ENCODE data around the gene ZNF10.

ZNF10 gene

DNA sequence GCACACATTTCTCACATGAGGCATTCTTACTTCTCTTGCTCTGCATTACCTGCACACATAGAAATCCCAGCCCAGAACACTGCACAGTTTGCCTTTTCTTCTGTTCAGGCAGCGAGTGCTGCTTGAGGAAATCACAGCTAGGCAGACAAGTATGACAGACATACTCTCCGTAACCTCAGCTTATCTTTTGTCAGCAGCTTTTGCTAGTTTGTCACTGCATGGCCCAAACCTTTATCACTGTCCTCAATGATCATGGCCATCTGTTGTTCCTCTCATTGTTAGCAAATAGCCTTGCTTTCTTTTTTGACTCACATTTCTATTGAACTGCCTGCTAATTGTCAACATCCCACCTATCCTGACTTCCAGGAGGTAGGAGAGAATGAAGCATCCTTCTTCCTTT, 5.3 kb downstream of the ZNF10 start:
- Histone ChIP-seq H3K9ac (ENCODE audit: low read length) (no peak overlapping the region), H3K27me3 (ENCODE audit: control insufficient read depth, insufficient read depth, low read length) (no peaks in the 10 kb centered on the region), H3K4me1 (ENCODE audit: control insufficient read depth, low read depth, low read length) (no peaks in the 10 kb centered on the region), H3K27ac (ENCODE audit: low read length) (no peak overlapping the region), H3K4me3 (ENCODE audit: low read length) (no peak overlapping the region), H3K9me3 (ENCODE audit: control insufficient read depth, low read depth, low read length) (peaks cover 58% of the 10 kb centered on the region), H3K36me3 (ENCODE audit: control insufficient read depth, low read depth, low read length) (peaks cover 33% of the 10 kb centered on the region)

DNA sequence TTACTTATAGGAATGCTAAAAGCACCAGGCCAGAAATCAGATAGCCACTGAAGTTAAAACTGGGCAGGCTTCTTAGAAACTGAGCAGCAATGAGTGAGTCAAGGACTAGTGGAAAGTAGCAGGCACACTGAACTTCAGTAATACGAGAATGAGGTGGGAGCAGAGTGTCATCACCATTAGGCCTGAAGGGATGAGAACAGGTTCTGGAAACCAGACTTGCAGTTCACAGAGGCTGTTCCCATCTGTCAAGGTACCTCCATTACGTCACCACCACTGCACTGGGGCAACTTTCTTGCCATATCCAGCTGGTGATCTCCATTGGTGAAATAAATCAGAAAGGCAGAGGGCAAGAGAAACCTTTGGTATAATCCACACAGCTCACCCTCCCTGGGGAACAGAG, 15.6 kb downstream of the ZNF10 start:
- H3K36me3 ChIP-seq (ENCODE audit: control insufficient read depth, low read depth, low read length) = peaks cover 22% of the 10 kb centered on the region

DNA sequence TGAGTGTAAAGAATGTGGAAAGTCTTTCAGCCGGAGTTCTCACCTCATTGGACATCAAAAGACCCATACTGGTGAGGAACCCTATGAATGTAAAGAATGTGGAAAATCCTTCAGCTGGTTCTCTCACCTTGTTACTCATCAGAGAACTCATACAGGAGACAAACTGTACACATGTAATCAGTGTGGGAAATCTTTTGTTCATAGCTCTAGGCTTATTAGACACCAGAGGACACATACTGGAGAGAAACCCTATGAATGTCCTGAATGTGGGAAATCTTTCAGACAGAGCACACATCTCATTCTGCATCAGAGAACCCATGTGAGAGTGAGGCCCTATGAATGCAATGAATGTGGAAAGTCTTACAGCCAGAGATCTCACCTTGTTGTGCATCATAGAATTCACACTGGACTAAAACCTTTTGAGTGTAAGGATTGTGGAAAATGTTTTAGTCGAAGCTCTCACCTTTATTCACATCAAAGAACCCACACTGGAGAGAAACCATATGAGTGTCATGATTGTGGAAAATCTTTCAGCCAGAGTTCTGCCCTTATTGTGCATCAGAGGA, 25.8 kb downstream of the ZNF10 start:
- no peaks in the 10 kb centered on the region for H3K27me3 ChIP-seq (ENCODE audit: control insufficient read depth, insufficient read depth, low read length)
- peaks cover 45% of the 10 kb centered on the region for H3K36me3 ChIP-seq (ENCODE audit: control insufficient read depth, low read depth, low read length)
- no peak overlapping the region for H3K4me3 ChIP-seq (ENCODE audit: low read length)
- H3K4me1 ChIP-seq (ENCODE audit: control insufficient read depth, low read depth, low read length) = no peaks in the 10 kb centered on the region
- H3K9ac ChIP-seq (ENCODE audit: low read length) = no peak overlapping the region
- H3K9me3 ChIP-seq (ENCODE audit: control insufficient read depth, low read depth, low read length) = peaks cover 81% of the 10 kb centered on the region
- H3K27ac ChIP-seq (ENCODE audit: low read length) = no peak overlapping the region

More for the DNA sequence above, 15.6 kb downstream of the ZNF10 start:
- no peak overlapping the region for H3K4me3 ChIP-seq (ENCODE audit: low read length)
- H3K9me3 ChIP-seq (ENCODE audit: control insufficient read depth, low read depth, low read length) = peaks cover 67% of the 10 kb centered on the region
- no peak overlapping the region for H3K9ac ChIP-seq (ENCODE audit: low read length)
- H3K27me3 ChIP-seq (ENCODE audit: control insufficient read depth, insufficient read depth, low read length) = no peaks in the 10 kb centered on the region
- no peak overlapping the region for H3K27ac ChIP-seq (ENCODE audit: low read length)
- no peaks in the 10 kb centered on the region for H3K4me1 ChIP-seq (ENCODE audit: control insufficient read depth, low read depth, low read length)

DNA sequence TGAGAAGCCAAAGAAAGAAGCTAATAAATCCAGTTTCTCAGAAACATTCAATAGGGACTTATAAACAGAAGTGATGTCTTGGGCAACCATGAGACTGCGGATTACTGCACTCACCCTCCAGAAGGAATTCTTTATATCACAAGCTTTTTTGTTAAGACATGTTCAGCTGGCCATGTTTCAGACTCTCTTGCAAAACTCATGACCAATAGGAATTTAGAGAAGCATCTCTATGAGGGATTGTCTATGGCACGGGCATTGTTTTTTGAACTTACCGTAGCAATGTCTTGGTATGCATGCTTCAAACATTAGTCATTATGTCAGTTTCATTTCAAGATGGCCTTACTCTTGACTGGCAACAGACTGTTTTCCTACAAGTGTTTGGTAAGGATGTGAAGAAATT, 35.3 kb downstream of the ZNF10 start:
- H3K36me3 ChIP-seq (ENCODE audit: control insufficient read depth, low read depth, low read length) = no peaks in the 10 kb centered on the region
- H3K9me3 ChIP-seq (ENCODE audit: control insufficient read depth, low read depth, low read length) = peaks cover 66% of the 10 kb centered on the region
- H3K4me1 ChIP-seq (ENCODE audit: control insufficient read depth, low read depth, low read length) = no peaks in the 10 kb centered on the region
- H3K9ac ChIP-seq (ENCODE audit: low read length) = no peak overlapping the region
- H3K27ac ChIP-seq (ENCODE audit: low read length) = no peak overlapping the region
- H3K27me3 ChIP-seq (ENCODE audit: control insufficient read depth, insufficient read depth, low read length) = no peaks in the 10 kb centered on the region
- no peak overlapping the region for H3K4me3 ChIP-seq (ENCODE audit: low read length)

DNA sequence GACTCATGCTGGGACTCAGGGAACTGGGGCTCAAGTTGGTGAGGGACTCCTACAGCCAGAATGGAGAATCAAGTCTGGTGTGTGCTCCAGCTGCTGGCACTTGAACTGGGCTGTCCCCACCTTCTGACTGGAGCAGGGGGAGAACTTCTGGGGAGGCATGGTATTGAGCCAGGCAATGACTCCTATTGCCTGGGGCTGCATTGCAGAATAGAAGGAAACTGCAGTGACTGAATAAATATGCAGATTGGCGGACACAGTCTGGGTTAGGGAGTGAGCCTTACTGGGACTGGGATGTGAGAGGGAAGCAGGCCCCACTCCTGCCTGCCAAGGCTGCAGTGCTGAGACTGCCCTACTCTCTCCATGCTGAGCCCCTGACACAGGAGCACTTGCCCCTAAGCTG, 42.1 kb downstream of the ZNF10 start:
- no peaks in the 10 kb centered on the region for H3K4me1 ChIP-seq (ENCODE audit: control insufficient read depth, low read depth, low read length)
- no peaks in the 10 kb centered on the region for H3K36me3 ChIP-seq (ENCODE audit: control insufficient read depth, low read depth, low read length)
- peaks cover 70% of the 10 kb centered on the region for H3K9me3 ChIP-seq (ENCODE audit: control insufficient read depth, low read depth, low read length)
- H3K9ac ChIP-seq (ENCODE audit: low read length) = no peak overlapping the region
- H3K27me3 ChIP-seq (ENCODE audit: control insufficient read depth, insufficient read depth, low read length) = no peaks in the 10 kb centered on the region
- H3K27ac ChIP-seq (ENCODE audit: low read length) = no peak overlapping the region
- H3K4me3 ChIP-seq (ENCODE audit: low read length) = no peak overlapping the region

DNA sequence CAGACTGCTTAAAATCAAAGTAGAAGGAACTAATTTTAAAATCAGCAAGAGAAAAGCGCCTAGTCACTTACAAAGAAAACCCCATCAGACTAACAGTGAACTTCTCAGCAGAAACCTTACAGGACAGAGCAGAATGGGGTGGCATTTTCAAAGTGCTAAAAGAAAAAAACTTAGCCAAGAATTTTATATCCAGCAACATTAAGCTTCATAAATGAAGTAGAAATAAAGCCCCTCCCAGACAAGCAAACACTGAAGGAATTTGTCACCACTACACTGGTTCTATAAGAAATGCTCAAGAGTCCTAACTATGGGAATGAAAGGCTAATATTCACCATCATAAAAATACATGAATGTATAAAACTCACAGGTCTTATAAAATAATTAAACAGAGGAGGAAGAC, 44.5 kb downstream of the ZNF10 start:
- H3K4me3 ChIP-seq (ENCODE audit: low read length) = no peak overlapping the region
- no peak overlapping the region for H3K9ac ChIP-seq (ENCODE audit: low read length)
- no peaks in the 10 kb centered on the region for H3K4me1 ChIP-seq (ENCODE audit: control insufficient read depth, low read depth, low read length)
- H3K27ac ChIP-seq (ENCODE audit: low read length) = no peak overlapping the region
- peaks cover 67% of the 10 kb centered on the region for H3K9me3 ChIP-seq (ENCODE audit: control insufficient read depth, low read depth, low read length)
- no peaks in the 10 kb centered on the region for H3K36me3 ChIP-seq (ENCODE audit: control insufficient read depth, low read depth, low read length)
- no peaks in the 10 kb centered on the region for H3K27me3 ChIP-seq (ENCODE audit: control insufficient read depth, insufficient read depth, low read length)

DNA sequence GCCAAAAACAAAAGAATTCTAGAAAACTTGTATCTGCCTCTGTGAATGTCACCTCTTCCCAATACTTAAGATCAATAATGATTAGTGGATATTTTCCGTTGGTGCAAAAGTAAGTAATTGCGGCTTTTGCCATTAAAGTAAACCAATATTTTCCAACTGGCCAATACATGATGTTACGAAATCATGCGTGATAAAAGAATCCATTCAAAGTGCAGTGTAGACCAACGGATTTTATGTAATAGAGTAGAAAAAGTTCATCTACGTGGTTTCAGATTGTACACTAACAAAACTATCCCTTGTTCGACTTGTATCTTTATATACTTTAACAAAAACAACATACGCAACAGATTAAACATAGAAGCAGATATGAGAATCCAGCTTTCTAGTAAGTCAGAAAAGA, 50.2 kb downstream of the ZNF10 start:
- peaks cover 18% of the 10 kb centered on the region for H3K36me3 ChIP-seq (ENCODE audit: control insufficient read depth, low read depth, low read length)
- no peaks in the 10 kb centered on the region for H3K4me1 ChIP-seq (ENCODE audit: control insufficient read depth, low read depth, low read length)
- H3K9ac ChIP-seq (ENCODE audit: low read length) = no peak overlapping the region
- H3K4me3 ChIP-seq (ENCODE audit: low read length) = no peak overlapping the region
- H3K27me3 ChIP-seq (ENCODE audit: control insufficient read depth, insufficient read depth, low read length) = no peaks in the 10 kb centered on the region
- H3K9me3 ChIP-seq (ENCODE audit: control insufficient read depth, low read depth, low read length) = peaks cover 58% of the 10 kb centered on the region
- no peak overlapping the region for H3K27ac ChIP-seq (ENCODE audit: low read length)

DNA sequence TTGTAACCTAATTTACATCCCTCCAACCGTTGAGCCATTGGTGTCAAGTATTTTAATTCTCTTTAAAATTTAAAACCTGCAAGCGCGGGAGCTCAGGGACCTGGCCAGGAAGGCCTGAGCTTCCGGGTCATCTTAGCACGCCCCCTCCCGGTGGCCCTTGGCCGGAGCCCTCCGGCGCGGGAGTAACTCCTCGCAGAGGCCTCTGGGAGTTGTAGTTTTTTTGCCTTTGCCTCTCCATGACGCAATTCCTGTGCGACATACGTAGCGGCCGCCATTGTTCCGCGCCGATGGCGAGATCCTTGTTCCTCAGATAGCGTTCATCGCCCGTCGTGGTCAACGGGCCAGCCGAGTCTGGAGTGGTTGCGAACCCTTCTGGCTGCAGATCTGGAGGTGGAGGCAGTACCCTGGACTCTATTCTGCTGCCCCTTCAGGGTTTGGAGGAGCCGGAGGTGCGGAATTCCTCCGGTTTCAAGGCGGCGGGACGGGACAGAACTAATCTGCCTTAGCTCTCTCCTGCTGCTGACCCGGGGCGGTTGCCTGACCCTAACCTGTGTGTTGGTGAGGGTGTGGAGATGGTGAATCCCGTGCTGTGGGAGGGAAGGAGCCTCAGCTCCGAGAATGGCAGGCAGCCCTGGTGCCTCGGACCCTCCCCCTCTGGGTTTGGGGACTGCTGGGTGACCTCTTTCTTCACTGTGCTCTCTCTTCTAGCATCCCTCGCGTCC, 51.0 kb downstream of the ZNF10 start, which contains the start of gene ZNF268:
TSS of gene ZNF268 (plus strand) at position 258 of the 722 bp plus-strand sequence. CDS start 503 bp downstream, outside the sequence.
- Histone ChIP-seq H3K36me3 (ENCODE audit: control insufficient read depth, low read depth, low read length) (peaks cover 22% of the 10 kb centered on the region), H3K4me1 (ENCODE audit: control insufficient read depth, low read depth, low read length) (no peaks in the 10 kb centered on the region), H3K27me3 (ENCODE audit: control insufficient read depth, insufficient read depth, low read length) (no peaks in the 10 kb centered on the region), H3K9ac (ENCODE audit: low read length) (peak within 1 kb of the TSS; percentile 79), H3K27ac (ENCODE audit: low read length) (peak within 1 kb of the TSS; percentile 29), H3K9me3 (ENCODE audit: control insufficient read depth, low read depth, low read length) (peaks cover 53% of the 10 kb centered on the region), H3K4me3 (ENCODE audit: low read length) (peak within 1 kb of the TSS; percentile 84)

DNA sequence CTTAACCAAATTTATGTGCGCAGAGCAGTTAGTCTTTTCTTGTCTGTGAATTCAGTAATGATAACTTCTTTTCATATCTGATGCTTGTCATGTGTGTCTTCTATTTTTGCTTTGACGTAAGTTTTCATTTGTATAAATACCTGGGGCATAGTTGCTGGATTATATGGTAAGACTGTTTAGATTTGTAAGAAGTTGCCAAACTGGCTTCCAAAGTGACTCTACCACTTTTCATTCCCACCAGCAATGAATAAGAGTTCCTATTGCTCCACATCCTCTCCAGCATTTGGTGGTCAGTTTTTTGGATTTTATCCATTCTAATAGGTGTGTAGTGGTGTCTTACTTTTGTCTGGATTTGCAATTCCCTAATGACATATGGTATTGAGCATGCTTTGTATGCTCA, 59.7 kb downstream of the ZNF10 start:
- peaks cover 89% of the 10 kb centered on the region for H3K9me3 ChIP-seq (ENCODE audit: control insufficient read depth, low read depth, low read length)
- H3K27ac ChIP-seq (ENCODE audit: low read length) = no peak overlapping the region
- H3K36me3 ChIP-seq (ENCODE audit: control insufficient read depth, low read depth, low read length) = peaks cover 85% of the 10 kb centered on the region
- H3K27me3 ChIP-seq (ENCODE audit: control insufficient read depth, insufficient read depth, low read length) = no peaks in the 10 kb centered on the region
- H3K4me1 ChIP-seq (ENCODE audit: control insufficient read depth, low read depth, low read length) = no peaks in the 10 kb centered on the region
- no peak overlapping the region for H3K9ac ChIP-seq (ENCODE audit: low read length)
- H3K4me3 ChIP-seq (ENCODE audit: low read length) = no peak overlapping the region

DNA sequence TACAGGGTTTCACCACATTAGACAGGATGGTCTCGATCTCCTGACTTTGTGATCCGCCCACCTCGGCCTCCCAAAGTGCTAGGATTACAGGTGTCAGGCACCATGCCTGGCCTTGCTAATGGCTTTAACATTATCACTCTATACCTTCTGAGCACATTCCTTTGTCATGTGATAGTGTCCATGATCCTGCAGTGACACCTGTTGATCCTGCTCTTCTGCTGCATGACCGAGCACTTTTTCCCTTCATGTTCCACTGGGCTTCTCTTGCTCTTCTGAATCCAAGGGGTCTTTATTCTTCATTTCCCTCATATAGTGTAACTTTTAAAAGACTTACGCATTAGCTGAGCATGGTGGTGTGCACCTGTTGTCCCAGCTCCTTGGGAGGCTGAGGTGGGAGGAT, 62.4 kb downstream of the ZNF10 start:
- Histone ChIP-seq H3K36me3 (ENCODE audit: control insufficient read depth, low read depth, low read length) (peaks cover 78% of the 10 kb centered on the region), H3K9me3 (ENCODE audit: control insufficient read depth, low read depth, low read length) (peaks cover 82% of the 10 kb centered on the region), H3K4me1 (ENCODE audit: control insufficient read depth, low read depth, low read length) (no peaks in the 10 kb centered on the region), H3K27me3 (ENCODE audit: control insufficient read depth, insufficient read depth, low read length) (no peaks in the 10 kb centered on the region), H3K27ac (ENCODE audit: low read length) (no peak overlapping the region), H3K9ac (ENCODE audit: low read length) (no peak overlapping the region), H3K4me3 (ENCODE audit: low read length) (no peak overlapping the region)

DNA sequence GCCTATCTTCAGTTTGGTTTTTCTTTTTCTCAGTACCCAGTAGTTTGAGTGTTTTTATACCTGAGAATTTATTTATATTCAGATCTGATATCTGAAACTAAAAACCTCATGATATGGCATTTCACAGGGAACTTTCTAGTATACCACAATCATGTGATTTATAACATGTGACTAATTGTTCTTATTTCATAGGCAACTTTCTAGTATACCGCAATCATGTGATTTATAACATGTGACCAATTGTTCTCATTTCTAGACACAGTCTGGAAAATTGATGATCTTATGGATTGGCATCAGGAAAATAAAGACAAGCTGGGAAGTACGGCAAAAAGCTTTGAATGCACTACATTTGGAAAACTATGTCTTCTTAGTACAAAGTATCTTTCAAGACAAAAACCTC, 71.5 kb downstream of the ZNF10 start:
- H3K9ac ChIP-seq (ENCODE audit: low read length) = no peak overlapping the region
- peak overlapping the region; percentile 7 for H3K4me3 ChIP-seq (ENCODE audit: low read length)
- no peaks in the 10 kb centered on the region for H3K4me1 ChIP-seq (ENCODE audit: control insufficient read depth, low read depth, low read length)
- H3K9me3 ChIP-seq (ENCODE audit: control insufficient read depth, low read depth, low read length) = peaks cover 66% of the 10 kb centered on the region
- H3K36me3 ChIP-seq (ENCODE audit: control insufficient read depth, low read depth, low read length) = peaks cover 34% of the 10 kb centered on the region
- no peak overlapping the region for H3K27ac ChIP-seq (ENCODE audit: low read length)
- H3K27me3 ChIP-seq (ENCODE audit: control insufficient read depth, insufficient read depth, low read length) = no peaks in the 10 kb centered on the region
